ENCODE results near the gene EFEMP1. TPM values are rescaled to one million over a fixed set of nuclear protein-coding genes. Genes with fewer than 3 reads are reported as not detected.

The EFEMP1 gene
- total RNA-seq, 4 donors from 2014 or later, result 57.3 to 113 (median 81.2) TPM

DNA sequence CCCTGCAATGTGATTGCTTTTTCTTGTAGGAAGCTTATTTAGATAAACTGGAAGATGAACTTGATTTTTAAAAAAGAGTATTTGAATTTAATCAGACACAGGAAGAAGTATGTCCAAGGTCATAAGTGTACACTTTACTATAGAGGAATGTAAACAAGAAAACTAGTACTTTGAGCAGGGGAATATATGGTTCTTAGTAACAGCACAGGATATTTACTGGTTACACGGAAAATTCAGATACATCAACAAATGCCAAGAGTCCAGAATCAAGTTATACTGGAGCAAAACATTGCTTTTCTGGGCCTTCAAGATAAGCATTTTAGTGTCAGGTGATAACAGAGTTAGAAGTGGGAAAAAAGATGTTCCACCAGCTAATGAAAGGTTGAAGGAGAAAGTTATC lies 75.5 kb downstream of the EFEMP1 start:
- H3K9me3 ChIP-seq, result no peaks in the 10 kb centered on the region
- H3K27ac ChIP-seq (replicated peaks in 1 of 4), result no peak overlapping the region
- H3K36me3 ChIP-seq, result no peaks in the 10 kb centered on the region
- 50% methylated on average over 1 of the region's 1 CpG for WGBS
- H3K4me3 ChIP-seq, result no peak overlapping the region
- H3K27me3 ChIP-seq, result no peaks in the 10 kb centered on the region
- TF ChIP-seq POLR2AphosphoS5 (IDR thresholded peaks at IDR 0.05) (no peak), CTCF (IDR thresholded peaks at IDR 0.05) (no peak), EP300 (IDR thresholded peaks at IDR 0.05) (no peak), POLR2A (IDR thresholded peaks at IDR 0.05; ENCODE audit: low read depth) (no peak)
- intact Hi-C loops (cut with DNase I), result no loop called here
- DNase-seq (ENCODE audit: extremely low spot score), result no peak
- H3K4me1 ChIP-seq, result no peaks in the 10 kb centered on the region

- WGBS, result 100% methylated on average over 1 of the region's 1 CpG
Observed at GRCh38 chr2:55846426-55846825, 77.2 kb downstream of the EFEMP1 start.

GRCh38 chr2:55844986-55845385 lies 78.6 kb downstream of the EFEMP1 start:
- Histone ChIP-seq H3K36me3 (no peaks in the 10 kb centered on the region), H3K4me1 (no peaks in the 10 kb centered on the region), H3K9me3 (no peaks in the 10 kb centered on the region), H3K27ac (replicated peaks in 1 of 4) (no peak overlapping the region), H3K4me3 (no peak overlapping the region), H3K27me3 (no peaks in the 10 kb centered on the region)
- intact Hi-C loops (cut with DNase I), result no loop called here
- no peak for DNase-seq (ENCODE audit: extremely low spot score)
- 27% methylated on average over 2 of the region's 2 CpGs for WGBS
- TF ChIP-seq EP300 (IDR thresholded peaks at IDR 0.05) (no peak), POLR2AphosphoS5 (IDR thresholded peaks at IDR 0.05) (no peak), CTCF (IDR thresholded peaks at IDR 0.05) (no peak), POLR2A (IDR thresholded peaks at IDR 0.05; ENCODE audit: low read depth) (no peak)

More at GRCh38 chr2:55846426-55846825, 77.2 kb downstream of the EFEMP1 start:
- H3K36me3 ChIP-seq, result no peaks in the 10 kb centered on the region
- H3K4me3 ChIP-seq, result no peak overlapping the region
- H3K9me3 ChIP-seq, result no peaks in the 10 kb centered on the region
- TF ChIP-seq POLR2AphosphoS5 (IDR thresholded peaks at IDR 0.05), result no peak
- no peak for TF ChIP-seq POLR2A (IDR thresholded peaks at IDR 0.05; ENCODE audit: low read depth)
- TF ChIP-seq EP300 (IDR thresholded peaks at IDR 0.05), result no peak
- TF ChIP-seq CTCF (IDR thresholded peaks at IDR 0.05), result no peak
- intact Hi-C loops (cut with DNase I), result no loop called here
- H3K27ac ChIP-seq (replicated peaks in 1 of 4), result no peak overlapping the region
- no peaks in the 10 kb centered on the region for H3K4me1 ChIP-seq
- H3K27me3 ChIP-seq, result no peaks in the 10 kb centered on the region
- no peak for DNase-seq (ENCODE audit: extremely low spot score)

- no peak overlapping the region for H3K27ac ChIP-seq (replicated peaks in 1 of 4)
- intact Hi-C loops (cut with DNase I), result no loop called here
- WGBS, result 67% methylated on average over 1 of the region's 1 CpG
- no peaks in the 10 kb centered on the region for H3K27me3 ChIP-seq
- DNase-seq (ENCODE audit: extremely low spot score), result no peak
- no peak overlapping the region for H3K4me3 ChIP-seq
- TF ChIP-seq POLR2AphosphoS5 (IDR thresholded peaks at IDR 0.05), result no peak
- TF ChIP-seq EP300 (IDR thresholded peaks at IDR 0.05), result no peak
- TF ChIP-seq CTCF (IDR thresholded peaks at IDR 0.05), result no peak
- no peak for TF ChIP-seq POLR2A (IDR thresholded peaks at IDR 0.05; ENCODE audit: low read depth)
- no peaks in the 10 kb centered on the region for H3K9me3 ChIP-seq
- H3K4me1 ChIP-seq, result no peaks in the 10 kb centered on the region
- no peaks in the 10 kb centered on the region for H3K36me3 ChIP-seq
Observed at GRCh38 chr2:55843994-55844345, 79.6 kb downstream of the EFEMP1 start.
